Suprapubic skin (tissue), 4 donors: ENCODE results near the gene BRAT1. TPM values are rescaled to one million over a fixed set of nuclear protein-coding genes. Genes with fewer than 3 reads are reported as not detected.
A peak's percentile ranks its signal among the peaks of the same experiment; 100 is the strongest.

Source experiments
- DNase-seq, 2 donors: peaks; one replicate each; pipeline ENCODE4 v3.0.0-alpha.2; 2019; ENCODE audit warnings: low spot score in 2 of 2
- H3K27ac ChIP-seq: fragments of 200-600 bp; sonication (generic); one replicate; pipeline ENCODE4 v1.5.1; 2019
- H3K27me3 ChIP-seq: fragments of 200-600 bp; sonication (generic); one replicate; pipeline ENCODE4 v1.5.1; 2019
- H3K36me3 ChIP-seq: fragments of 200-600 bp; sonication (generic); one replicate; pipeline ENCODE4 v1.5.1; 2019
- H3K4me1 ChIP-seq: fragments of 200-600 bp; sonication (generic); one replicate; pipeline ENCODE4 v1.5.1; 2019
- H3K4me3 ChIP-seq: fragments of 200-600 bp; sonication (generic); one replicate; pipeline ENCODE4 v1.5.1; 2019; ENCODE audit warnings: mild to moderate bottlenecking
- H3K9me3 ChIP-seq: fragments of 200-600 bp; sonication (generic); one replicate; pipeline ENCODE4 v1.5.1; 2019
- EP300 ChIP-seq: sonication (generic); formaldehyde crosslinking; IDR thresholded peaks from one replicate; pipeline ENCODE4 v1.6.1; 2017; ENCODE audit warnings: antibody characterized with exemption
- POLR2A ChIP-seq, 2 donors: fragments of 450-650 bp; IDR thresholded peaks; one replicate each; pipeline ENCODE4 v1.6.1; 2017; ENCODE audit warnings: antibody characterized with exemption in 2 of 2, mild to moderate bottlenecking in 2 of 2, moderate library complexity in 2 of 2
- POLR2AphosphoS5 ChIP-seq, 3 donors: sonication (generic); formaldehyde crosslinking; IDR thresholded peaks; one replicate each; pipeline ENCODE4 v1.6.1; 2017; ENCODE audit warnings: antibody characterized with exemption in 3 of 3
- WGBS: methylation state at CpG from one replicate; pipeline ENCODE4 v1.1.5; 2018; 5-methylcytosine and 5-hydroxymethylcytosine counted together
- total RNA-seq, 4 donors: library from RNA; depleted of rRNA; stranded (reverse); fragments of >200 nt; gene quantifications; one replicate each; pipeline ENCODE4 v1.1.0, GENCODE V29; 2016
- TF ChIP-seq, protein P1 (sequence below), 2 donors: fragments of 200-600 bp in 1 of 2; fragments of 450-650 bp in 1 of 2; sonication (generic) in 1 of 2; IDR thresholded peaks; one replicate each; pipeline ENCODE4 v1.5.1; 2016 to 2019; ENCODE audit warnings: antibody characterized with exemption in 2 of 2, mild to moderate bottlenecking in 1 of 2, moderate library complexity in 1 of 2

BRAT1 gene
- total RNA-seq, 4 donors from 2014 or later = 51.5 to 79.3 (median 63.3) TPM

DNA sequence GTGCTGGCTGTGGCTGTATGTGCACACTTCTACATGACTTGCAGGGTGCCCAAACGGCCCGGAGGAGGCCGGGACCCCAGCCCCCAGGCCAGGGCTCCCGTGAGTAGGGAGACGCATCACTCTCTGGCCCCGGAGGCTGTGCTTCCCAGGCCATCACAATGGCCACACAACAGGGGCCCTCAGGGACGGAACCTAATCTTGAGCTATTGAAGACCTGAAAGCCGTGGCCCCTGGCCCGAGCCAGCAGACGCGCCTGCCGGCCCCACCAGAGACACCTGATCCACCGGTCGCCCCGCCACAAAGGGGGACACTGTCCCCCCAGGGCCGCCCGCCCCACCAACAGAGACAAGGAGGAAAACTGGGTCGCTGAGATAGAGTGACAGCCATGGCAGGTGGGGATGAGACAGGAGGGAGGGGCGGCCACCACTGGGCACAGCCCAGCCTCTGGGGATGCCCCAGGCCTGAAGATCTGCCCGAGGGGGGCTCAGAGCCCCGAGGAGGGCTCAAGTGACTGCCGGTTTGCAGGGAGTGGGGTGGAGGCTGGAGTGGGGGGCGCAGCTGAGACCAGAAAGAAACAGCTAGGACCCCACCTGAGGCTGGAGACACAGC is 45.9 kb downstream of the BRAT1 start:
- H3K27me3 ChIP-seq = no peaks in the 10 kb centered on the region
- H3K36me3 ChIP-seq = no peaks in the 10 kb centered on the region
- no peak for DNase-seq
- no peaks in the 10 kb centered on the region for H3K9me3 ChIP-seq
- TF ChIP-seq EP300 (no peak), POLR2A (IDR thresholded peaks at IDR 0.05) (no peak), POLR2AphosphoS5 (IDR thresholded peaks at IDR 0.05) (no peak)
- TF ChIP-seq, protein P1, sequence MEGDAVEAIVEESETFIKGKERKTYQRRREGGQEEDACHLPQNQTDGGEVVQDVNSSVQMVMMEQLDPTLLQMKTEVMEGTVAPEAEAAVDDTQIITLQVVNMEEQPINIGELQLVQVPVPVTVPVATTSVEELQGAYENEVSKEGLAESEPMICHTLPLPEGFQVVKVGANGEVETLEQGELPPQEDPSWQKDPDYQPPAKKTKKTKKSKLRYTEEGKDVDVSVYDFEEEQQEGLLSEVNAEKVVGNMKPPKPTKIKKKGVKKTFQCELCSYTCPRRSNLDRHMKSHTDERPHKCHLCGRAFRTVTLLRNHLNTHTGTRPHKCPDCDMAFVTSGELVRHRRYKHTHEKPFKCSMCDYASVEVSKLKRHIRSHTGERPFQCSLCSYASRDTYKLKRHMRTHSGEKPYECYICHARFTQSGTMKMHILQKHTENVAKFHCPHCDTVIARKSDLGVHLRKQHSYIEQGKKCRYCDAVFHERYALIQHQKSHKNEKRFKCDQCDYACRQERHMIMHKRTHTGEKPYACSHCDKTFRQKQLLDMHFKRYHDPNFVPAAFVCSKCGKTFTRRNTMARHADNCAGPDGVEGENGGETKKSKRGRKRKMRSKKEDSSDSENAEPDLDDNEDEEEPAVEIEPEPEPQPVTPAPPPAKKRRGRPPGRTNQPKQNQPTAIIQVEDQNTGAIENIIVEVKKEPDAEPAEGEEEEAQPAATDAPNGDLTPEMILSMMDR (IDR thresholded peaks at IDR 0.05) = no peak
- H3K4me1 ChIP-seq = peaks cover 67% of the 10 kb centered on the region
- H3K4me3 ChIP-seq = no peak overlapping the region
- WGBS = 63% methylated on average over 12 of the region's 23 CpGs
- no peak overlapping the region for H3K27ac ChIP-seq

DNA sequence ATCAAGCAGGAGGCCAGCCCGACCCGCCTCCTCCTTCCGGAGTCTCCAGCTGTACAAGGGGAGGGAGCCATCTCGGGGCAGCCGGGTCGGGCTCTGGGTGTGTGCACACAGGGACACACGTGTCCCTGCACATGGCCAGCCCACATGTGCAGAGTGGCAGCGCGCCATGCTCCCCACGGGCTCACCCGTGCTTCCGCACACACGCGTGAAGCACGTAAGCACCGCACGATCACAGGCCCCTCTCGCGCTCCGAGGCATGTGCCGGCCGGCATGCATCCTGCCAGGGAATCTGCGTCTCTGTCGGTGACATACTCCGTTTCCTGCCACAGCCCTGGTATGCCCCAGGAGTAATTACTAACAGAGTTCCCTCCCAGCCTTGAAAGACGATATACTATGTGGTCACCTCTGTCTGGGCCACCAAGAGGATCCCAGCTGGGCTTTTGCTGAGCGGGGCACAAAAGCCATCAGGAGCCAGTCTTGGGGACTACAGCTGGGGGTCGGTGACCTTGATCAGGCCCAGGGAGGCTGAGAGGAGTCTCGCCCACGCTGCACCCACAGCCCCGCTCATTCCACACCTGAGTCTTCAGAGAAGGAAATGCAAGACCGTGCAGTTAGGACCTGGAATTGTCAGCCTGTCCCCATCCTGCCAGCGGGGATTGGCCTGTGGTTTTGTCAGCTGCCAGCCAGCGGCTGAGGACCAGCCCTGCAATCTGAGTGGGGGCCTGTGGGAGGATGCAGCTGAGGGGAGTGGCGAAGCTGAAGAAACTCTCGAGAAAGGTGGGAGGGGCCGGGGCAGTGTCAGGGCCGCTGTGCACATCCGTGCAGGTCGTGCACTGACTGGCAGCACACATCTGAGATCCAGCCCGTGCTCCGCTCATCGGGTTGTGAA is 46.8 kb downstream of the BRAT1 start:
- Histone ChIP-seq H3K36me3 (no peaks in the 10 kb centered on the region), H3K27ac (peak overlapping the region; percentile 60), H3K4me3 (peak overlapping the region; percentile 17), H3K4me1 (peaks cover 71% of the 10 kb centered on the region), H3K27me3 (no peaks in the 10 kb centered on the region), H3K9me3 (no peaks in the 10 kb centered on the region)
- TF ChIP-seq POLR2A (IDR thresholded peaks at IDR 0.05) (no peak), POLR2AphosphoS5 (IDR thresholded peaks at IDR 0.05) (peak in 1 of 3 donors; percentile 67)
- peak in 1 of 2 donors; percentile 93 for DNase-seq
- whole genome bisulfite sequencing = 0% methylated on average over 13 of the region's 43 CpGs

DNA sequence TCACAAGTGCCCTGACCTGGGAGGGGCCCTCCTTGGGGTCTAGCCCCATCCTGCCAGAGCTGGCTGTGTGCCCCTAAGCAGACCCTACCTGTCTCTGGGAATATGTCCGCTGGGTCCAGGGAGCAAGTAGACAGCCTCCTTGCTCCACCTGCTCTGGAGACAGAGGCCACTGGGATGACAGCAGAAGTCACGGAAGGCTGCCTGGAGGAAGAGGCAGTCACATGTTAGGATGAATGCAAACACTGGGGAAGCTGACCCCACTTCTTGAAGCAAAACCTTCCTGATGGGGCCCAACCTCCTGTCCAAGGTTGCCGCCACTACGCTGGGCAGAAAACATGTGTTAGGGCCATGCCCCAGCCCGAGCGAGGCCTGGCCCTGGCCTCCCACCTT is 47.4 kb downstream of the BRAT1 start:
- no peak for DNase-seq
- Histone ChIP-seq H3K4me1 (peaks cover 75% of the 10 kb centered on the region), H3K27me3 (no peaks in the 10 kb centered on the region), H3K36me3 (no peaks in the 10 kb centered on the region), H3K4me3 (peak overlapping the region; percentile 17), H3K27ac (peak overlapping the region; percentile 60), H3K9me3 (no peaks in the 10 kb centered on the region)
- WGBS = 69% methylated on average over 2 of the region's 6 CpGs
- TF ChIP-seq POLR2A (IDR thresholded peaks at IDR 0.05) (no peak), EP300 (no peak), POLR2AphosphoS5 (IDR thresholded peaks at IDR 0.05) (no peak)
- TF ChIP-seq, protein P1 (IDR thresholded peaks at IDR 0.05) = no peak

DNA sequence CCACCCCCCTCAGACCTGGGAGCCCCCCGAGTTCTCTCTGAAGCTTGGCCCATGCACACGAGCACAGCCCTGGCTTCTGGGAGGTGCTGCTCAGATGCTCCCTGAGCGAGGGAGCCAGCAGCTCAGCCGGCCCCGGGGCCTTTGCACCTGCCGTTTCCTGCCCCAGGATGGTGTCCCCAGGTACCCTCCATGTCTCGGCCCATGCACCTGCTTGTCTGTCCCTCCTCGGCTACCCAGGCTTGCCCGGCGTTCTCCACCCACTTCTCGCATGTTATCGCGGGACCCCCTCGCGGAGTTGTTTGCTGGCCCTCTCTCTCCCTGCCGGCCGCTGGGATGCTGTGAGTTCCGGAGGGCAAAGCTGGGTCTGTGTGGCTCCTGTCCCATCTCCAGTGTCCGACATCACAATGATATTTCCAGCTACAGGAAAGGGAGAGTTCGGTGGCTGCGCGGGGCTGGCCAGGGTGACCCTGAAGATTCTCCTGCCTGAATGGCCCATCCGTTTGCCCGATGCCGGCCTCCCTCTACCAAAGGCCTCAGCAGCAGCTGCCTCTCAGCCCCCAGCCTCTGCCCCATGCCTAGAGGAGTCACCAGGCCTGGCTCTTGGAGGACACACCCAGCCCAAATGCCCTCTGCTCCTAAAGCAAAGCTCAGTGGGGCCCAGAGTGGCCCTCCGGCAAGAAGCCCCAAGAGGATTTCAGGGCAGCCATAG is 48.0 kb downstream of the BRAT1 start:
- H3K4me1 ChIP-seq = peaks cover 69% of the 10 kb centered on the region
- no peaks in the 10 kb centered on the region for H3K27me3 ChIP-seq
- no peak for TF ChIP-seq EP300
- TF ChIP-seq, protein P1 (IDR thresholded peaks at IDR 0.05) = no peak
- no peak for TF ChIP-seq POLR2A (IDR thresholded peaks at IDR 0.05)
- no peak for TF ChIP-seq POLR2AphosphoS5 (IDR thresholded peaks at IDR 0.05)
- H3K36me3 ChIP-seq = no peaks in the 10 kb centered on the region
- H3K4me3 ChIP-seq = no peak overlapping the region
- WGBS = 84% methylated on average over 22 of the region's 26 CpGs
- no peaks in the 10 kb centered on the region for H3K9me3 ChIP-seq
- no peak for DNase-seq
- no peak overlapping the region for H3K27ac ChIP-seq

DNA sequence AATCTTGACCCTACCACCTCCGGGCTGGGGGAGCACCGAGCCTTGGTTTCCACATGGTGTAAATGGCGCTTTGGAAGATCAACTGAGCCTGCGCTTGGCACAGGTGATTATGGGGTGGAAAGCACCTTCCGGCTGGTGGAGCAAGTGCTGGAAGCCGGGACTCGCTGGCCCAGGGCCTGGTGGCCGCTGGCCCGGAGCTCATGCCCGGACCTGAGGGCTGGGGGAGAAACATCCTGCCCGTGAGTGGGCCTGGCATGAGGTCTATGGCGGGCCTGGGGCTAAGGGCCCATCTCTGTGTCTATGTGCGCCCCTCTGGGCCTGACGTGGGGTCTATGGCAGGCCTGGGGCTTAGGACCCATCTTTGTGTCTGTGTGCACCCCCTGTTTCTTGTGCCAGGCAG is 49.9 kb downstream of the BRAT1 start:
- H3K4me1 ChIP-seq = peaks cover 50% of the 10 kb centered on the region

More for the DNA sequence above, 49.9 kb downstream of the BRAT1 start:
- H3K36me3 ChIP-seq = no peaks in the 10 kb centered on the region
- no peaks in the 10 kb centered on the region for H3K9me3 ChIP-seq
- no peaks in the 10 kb centered on the region for H3K27me3 ChIP-seq
- WGBS = 58% methylated on average over 3 of the region's 14 CpGs
- H3K4me3 ChIP-seq = no peak overlapping the region
- TF ChIP-seq EP300 (no peak), POLR2AphosphoS5 (IDR thresholded peaks at IDR 0.05) (no peak), POLR2A (IDR thresholded peaks at IDR 0.05) (no peak)
- TF ChIP-seq, protein P1 (IDR thresholded peaks at IDR 0.05) = no peak
- no peak for DNase-seq
- no peak overlapping the region for H3K27ac ChIP-seq
